ENCODE data around the gene CAPSL. TPM values are rescaled to one million over a fixed set of nuclear protein-coding genes. Genes with fewer than 3 reads are reported as not detected.

The CAPSL gene
- total and polyA plus RNA-seq, 9 of the 15 experiments (the other 6 are each of a cell fraction or from before 2014, with no cell fraction given): not detected

- no peak overlapping the region for H2AFZ ChIP-seq (ENCODE audit: low read depth, low read length)
- no TSS peak for BruUV-seq (replicated peaks)
- POLR2A ChIA-PET: no interaction called here
- no peaks in the 10 kb centered on the region for H3K9me3 ChIP-seq (replicated peaks; ENCODE audit: control insufficient read depth, insufficient read depth, low read depth, low read length)
- no peak for FAIRE-seq
- H3K4me3 ChIP-seq: no peak overlapping the region
- no peaks in the 10 kb centered on the region for H3K79me2 ChIP-seq (ENCODE audit: control insufficient read depth, insufficient read depth, low read length)
- DNase-seq (ENCODE audit: extremely low read depth in 1 of 4, low spot score in 3 of 4): no peak
- no peak overlapping the region for H3K27ac ChIP-seq (ENCODE audit: extremely low read depth, low read depth, low read length)
- no peaks in the 10 kb centered on the region for H3K9me1 ChIP-seq (ENCODE audit: control insufficient read depth, insufficient read depth, low read length)
- no peaks in the 10 kb centered on the region for H4K20me1 ChIP-seq (replicated peaks; ENCODE audit: control insufficient read depth, insufficient read depth, low read length)
- no peaks in the 10 kb centered on the region for H3K36me3 ChIP-seq (ENCODE audit: control insufficient read depth, insufficient read depth, low read length)
- CTCF ChIA-PET (ENCODE audit: low intra/inter-chr PET ratio): no interaction called here
- H3K4me2 ChIP-seq (ENCODE audit: insufficient read depth, low read length): no peak overlapping the region
- no peak for ATAC-seq
- intact Hi-C loops (cut with micrococcal nuclease): no loop called here
- 0% methylated on average over 1 of the region's 1 CpG for WGBS (ENCODE audit: insufficient coverage, low coverage, missing lambda C conversion rate)
- H3K9ac ChIP-seq (ENCODE audit: insufficient read depth in 1 of 2, low read depth in 2 of 2, low read length in 2 of 2): no peak overlapping the region
- H3K27me3 ChIP-seq (ENCODE audit: control insufficient read depth in 2 of 2, insufficient read depth in 2 of 2, low read length in 2 of 2): no peaks in the 10 kb centered on the region
- no peaks in the 10 kb centered on the region for H3K4me1 ChIP-seq (replicated peaks in 1 of 2; ENCODE audit: control insufficient read depth in 2 of 2, insufficient read depth in 2 of 2, low read length in 2 of 2)
- in situ Hi-C loops (cut with MboI): no loop called here
- no peak for TF ChIP-seq ZNF318 (IDR thresholded peaks at IDR 0.05; ENCODE audit: borderline replicate concordance in 1 of 2, low read depth in 1 of 2)
- no peak for TF ChIP-seq ARID3B (CRISPR knock-in tag; IDR thresholded peaks at IDR 0.05; ENCODE audit: borderline replicate concordance)
- TF ChIP-seq ATF7 (IDR thresholded peaks at IDR 0.05): no peak
- no peak for TF ChIP-seq MEIS2 (IDR thresholded peaks at IDR 0.05; ENCODE audit: partially characterized antibody)
- no peak for TF ChIP-seq E2F6 (IDR thresholded peaks at IDR 0.05; ENCODE audit: borderline replicate concordance in 1 of 2, extremely low read depth in 1 of 2, insufficient read depth in 1 of 2, insufficient read length in 1 of 2, low read depth in 1 of 2, low read length in 1 of 2, poor library complexity in 1 of 2, severe bottlenecking in 1 of 2)
- TF ChIP-seq IRF9 (tag; IDR thresholded peaks at IDR 0.05): no peak
- TF ChIP-seq ZNF354B (CRISPR knock-in tag; IDR thresholded peaks at IDR 0.05): no peak
- no peak for TF ChIP-seq NRF1 (conservative IDR thresholded peaks at IDR 0.05 in 1 of 2, IDR thresholded peaks at IDR 0.05 in 1 of 2)
- TF ChIP-seq HCFC1 (IDR thresholded peaks at IDR 0.05; ENCODE audit: low read depth, low read length): no peak
- no peak for TF ChIP-seq KDM1A (IDR thresholded peaks at IDR 0.05)
These were observed 58.3 kb downstream of the CAPSL start for GRCh38 chr5:35880156-35880555.
